SJSA1 (cell line): ENCODE measurements around the gene EDN2. TPM values are rescaled to one million over a fixed set of nuclear protein-coding genes. Genes with fewer than 3 reads are reported as not detected.

ENCODE experiments used
- DNase-seq, 2 experiments: peaks; one replicate each; pipeline ENCODE4 v3.0.0-alpha.2; 2015 to 2020; ENCODE audit warnings: low spot score in 2 of 2, low read depth in 1 of 2
- H3K27ac ChIP-seq: fragments of 250-450 bp; sonication (Bioruptor Pico); 2 replicates; pipeline ENCODE4 v1.5.1; 2020; ENCODE audit warnings: mild to moderate bottlenecking, moderate library complexity
- H3K27me3 ChIP-seq: fragments of 250-450 bp; sonication (Bioruptor Pico); replicated peaks from 2 replicates; pipeline ENCODE4 v1.5.1; 2020; ENCODE audit warnings: mild to moderate bottlenecking, moderate library complexity
- H3K36me3 ChIP-seq: fragments of 250-450 bp; sonication (Bioruptor Pico); 2 replicates; pipeline ENCODE4 v1.5.1; 2020; ENCODE audit warnings: mild to moderate bottlenecking
- H3K4me1 ChIP-seq: fragments of 250-450 bp; sonication (Bioruptor Pico); replicated peaks from 2 replicates; pipeline ENCODE4 v1.6.1; 2021; ENCODE audit warnings: mild to moderate bottlenecking
- H3K4me3 ChIP-seq: fragments of 250-450 bp; sonication (Bioruptor Pico); 2 replicates; pipeline ENCODE4 v1.5.1; 2020; ENCODE audit warnings: mild to moderate bottlenecking
- H3K9me3 ChIP-seq: fragments of 250-450 bp; sonication (Bioruptor Pico); replicated peaks from 2 replicates; pipeline ENCODE4 v1.5.1; 2020; ENCODE audit warnings: mild to moderate bottlenecking
- total RNA-seq: library from RNA; depleted of rRNA; stranded (reverse); fragments of >200 nt; shearing (Covaris generic); gene quantifications from 2 replicates; pipeline ENCODE4 v1.2.3, GENCODE V29; 2014

EDN2 gene
- total RNA-seq, 1 experiment from 2014 or later = 6.7 TPM

DNA sequence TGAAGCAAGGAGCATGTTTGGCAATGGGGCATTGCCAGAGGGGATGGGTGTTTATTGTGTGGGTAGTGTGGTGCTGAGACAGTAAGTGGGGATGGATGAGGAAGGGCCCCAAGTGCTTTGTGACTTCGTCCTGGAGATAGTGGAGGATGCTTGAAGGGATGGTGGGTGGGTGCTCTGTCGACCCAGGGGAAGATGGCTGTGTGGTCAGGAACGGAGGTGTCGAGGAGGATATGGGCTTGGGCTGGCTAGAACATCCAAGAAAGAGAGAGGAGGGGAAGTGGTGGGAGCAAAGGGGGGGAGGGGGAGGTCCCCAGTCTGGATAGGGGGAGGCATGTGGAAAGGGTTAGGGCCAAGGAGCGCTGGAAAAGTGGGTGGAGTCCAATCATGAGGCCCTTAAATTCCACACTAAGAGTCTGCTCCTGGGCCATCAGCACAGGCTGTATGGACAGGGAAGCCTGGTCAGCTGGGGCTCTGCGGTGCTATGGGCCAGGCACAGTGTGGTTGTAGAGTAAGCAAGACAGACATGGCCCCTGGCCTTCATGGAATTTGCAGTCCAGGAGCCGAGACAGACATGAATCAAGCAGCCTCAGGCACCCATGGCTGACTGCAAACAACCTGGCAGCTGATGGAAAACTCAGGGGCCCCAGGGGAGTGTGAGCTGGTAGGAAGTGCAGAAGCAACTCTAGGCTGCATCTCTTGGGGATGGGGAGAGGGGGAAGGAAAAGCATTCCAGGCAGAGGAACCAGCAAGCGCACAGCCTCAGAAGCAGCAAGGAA, 36.3 kb downstream of the EDN2 start:
- Histone ChIP-seq H3K4me1 (no peaks in the 10 kb centered on the region; the same call in 1 of the 2 replicates), H3K27ac (no peak overlapping the region), H3K27me3 (no peaks in the 10 kb centered on the region)

GRCh38 chr1:41446851-41447610, 37.5 kb downstream of the EDN2 start:
- Histone ChIP-seq H3K4me1 (no peaks in the 10 kb centered on the region; the same call in 1 of the 2 replicates), H3K36me3 (peaks cover 28% of the 10 kb centered on the region), H3K27me3 (no peaks in the 10 kb centered on the region), H3K9me3 (peaks cover 9% of the 10 kb centered on the region; the same call in 1 of the 2 replicates), H3K4me3 (no peak overlapping the region), H3K27ac (no peak overlapping the region)
- no peak for DNase-seq

More for the DNA sequence above, 36.3 kb downstream of the EDN2 start:
- H3K36me3 ChIP-seq = peaks cover 28% of the 10 kb centered on the region
- no peak for DNase-seq
- H3K4me3 ChIP-seq = no peak overlapping the region
- H3K9me3 ChIP-seq = peaks cover 9% of the 10 kb centered on the region; the same call in 1 of the 2 replicates

- no peak overlapping the region for H3K27ac ChIP-seq
- H3K27me3 ChIP-seq = no peaks in the 10 kb centered on the region
- no peak overlapping the region for H3K4me3 ChIP-seq
Measured at GRCh38 chr1:41444785-41445184, 39.7 kb downstream of the EDN2 start.

DNA sequence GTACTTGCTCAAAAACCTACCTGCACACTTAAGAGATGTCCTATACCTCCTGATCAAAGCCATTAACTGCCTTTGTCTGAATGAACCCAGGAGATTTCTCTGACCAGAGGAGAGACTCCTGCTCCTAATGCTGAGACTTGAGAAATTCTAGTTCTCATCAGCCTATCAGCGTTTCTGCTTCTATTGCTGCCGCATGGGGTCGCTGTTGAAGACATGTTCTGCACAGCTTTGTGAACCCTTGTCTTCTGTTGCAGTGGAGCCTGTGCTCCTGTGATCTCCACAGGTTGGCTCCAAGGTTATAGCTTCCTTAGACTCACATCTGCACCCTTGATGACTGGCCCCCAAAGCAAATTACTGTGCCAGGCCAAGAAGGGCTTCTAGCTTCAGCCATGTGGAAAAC, 40.2 kb downstream of the EDN2 start:
- Histone ChIP-seq H3K4me3 (no peak overlapping the region), H3K36me3 (peaks cover 40% of the 10 kb centered on the region), H3K4me1 (no peaks in the 10 kb centered on the region), H3K27ac (no peak overlapping the region), H3K27me3 (no peaks in the 10 kb centered on the region), H3K9me3 (peaks cover 9% of the 10 kb centered on the region; the same call in 1 of the 2 replicates)
- DNase-seq = no peak

More at GRCh38 chr1:41444785-41445184, 39.7 kb downstream of the EDN2 start:
- DNase-seq = no peak
- peaks cover 40% of the 10 kb centered on the region for H3K36me3 ChIP-seq
- H3K4me1 ChIP-seq = no peaks in the 10 kb centered on the region; the same call in 1 of the 2 replicates
- H3K9me3 ChIP-seq = peaks cover 9% of the 10 kb centered on the region; the same call in 1 of the 2 replicates

- no peak overlapping the region for H3K4me3 ChIP-seq
- H3K4me1 ChIP-seq = no peaks in the 10 kb centered on the region
- H3K9me3 ChIP-seq = peaks cover 9% of the 10 kb centered on the region; the same call in 1 of the 2 replicates
- DNase-seq = no peak
- no peaks in the 10 kb centered on the region for H3K27me3 ChIP-seq
- H3K36me3 ChIP-seq = peaks cover 46% of the 10 kb centered on the region
- no peak overlapping the region for H3K27ac ChIP-seq
Measured at GRCh38 chr1:41442697-41443251, 41.7 kb downstream of the EDN2 start.

DNA sequence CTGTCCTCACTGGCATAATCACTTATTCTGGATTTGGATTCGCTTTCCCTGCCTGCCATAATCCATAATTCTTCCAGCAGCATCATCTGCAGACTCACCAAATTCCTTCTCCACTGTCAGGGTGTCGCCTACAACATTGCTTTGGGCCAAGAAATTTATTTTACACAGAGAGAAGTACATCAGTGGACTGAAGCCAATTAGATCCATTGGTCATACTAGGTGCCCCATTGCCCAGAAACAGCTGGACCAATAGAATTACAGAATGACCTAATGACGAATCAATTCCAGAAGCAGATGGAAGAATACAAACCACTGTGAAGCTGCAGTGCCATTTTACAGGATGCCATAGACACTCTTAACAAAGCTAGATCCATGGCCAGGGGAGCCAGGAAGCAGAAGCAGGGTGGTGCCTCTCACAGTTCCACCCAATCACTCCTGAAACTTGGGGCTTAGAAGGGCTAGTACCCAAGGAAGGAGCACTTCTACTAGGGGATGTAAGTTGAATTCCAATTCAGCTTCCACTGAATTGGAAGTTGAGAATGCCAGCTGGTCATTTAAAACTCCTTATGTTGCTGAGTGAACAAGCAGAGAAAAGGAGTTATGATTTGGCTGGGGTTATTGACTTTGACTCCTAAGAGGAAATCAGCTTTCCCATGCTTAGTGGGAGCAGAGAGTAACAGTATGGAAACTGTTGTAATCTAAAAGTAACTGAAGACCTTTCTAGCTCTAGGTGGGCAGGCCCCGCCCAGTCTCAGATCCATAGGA, 44.0 kb downstream of the EDN2 start:
- Histone ChIP-seq H3K4me3 (no peak overlapping the region), H3K27me3 (no peaks in the 10 kb centered on the region), H3K4me1 (peaks cover 20% of the 10 kb centered on the region), H3K36me3 (peaks cover 37% of the 10 kb centered on the region), H3K9me3 (peaks cover 9% of the 10 kb centered on the region; the same call in 1 of the 2 replicates), H3K27ac (no peak overlapping the region)
- no peak for DNase-seq

- H3K27ac ChIP-seq = no peak overlapping the region
- no peaks in the 10 kb centered on the region for H3K27me3 ChIP-seq
- no peak overlapping the region for H3K4me3 ChIP-seq
- peaks cover 5% of the 10 kb centered on the region; the same call in 1 of the 2 replicates for H3K9me3 ChIP-seq
- no peak for DNase-seq
- peaks cover 26% of the 10 kb centered on the region for H3K36me3 ChIP-seq
- H3K4me1 ChIP-seq = peaks cover 33% of the 10 kb centered on the region
Measured at GRCh38 chr1:41439234-41439633, 45.2 kb downstream of the EDN2 start.

- H3K4me3 ChIP-seq = no peak overlapping the region
- no peaks in the 10 kb centered on the region for H3K27me3 ChIP-seq
- H3K36me3 ChIP-seq = peaks cover 21% of the 10 kb centered on the region
- H3K27ac ChIP-seq = no peak overlapping the region
- DNase-seq = no peak
- H3K9me3 ChIP-seq = peaks cover under 1% of the 10 kb centered on the region; the same call in 1 of the 2 replicates
- H3K4me1 ChIP-seq = peaks cover 38% of the 10 kb centered on the region
Measured at GRCh38 chr1:41438711-41439110, 45.8 kb downstream of the EDN2 start.

DNA sequence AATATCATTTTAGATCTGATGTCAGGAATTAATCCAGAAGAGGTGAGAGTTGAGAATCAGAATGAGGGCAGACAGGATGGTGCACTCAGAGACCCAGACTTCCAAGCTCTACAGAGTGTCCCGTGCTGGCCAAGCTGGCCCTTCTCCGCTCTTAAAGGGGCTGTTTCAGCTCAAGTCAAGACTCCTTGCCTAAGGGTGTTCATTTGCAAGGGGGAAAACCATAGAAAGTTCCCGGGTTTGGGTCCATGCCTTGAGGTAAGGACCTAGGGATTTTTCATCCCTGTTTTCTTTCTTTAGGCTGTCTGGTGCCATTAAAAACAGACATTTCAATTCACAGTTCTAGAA, 47.5 kb downstream of the EDN2 start:
- peaks cover 55% of the 10 kb centered on the region for H3K4me1 ChIP-seq
- H3K9me3 ChIP-seq = no peaks in the 10 kb centered on the region
- no peak overlapping the region for H3K4me3 ChIP-seq
- H3K27ac ChIP-seq = no peak overlapping the region
- no peak for DNase-seq
- no peaks in the 10 kb centered on the region for H3K27me3 ChIP-seq
- H3K36me3 ChIP-seq = peaks cover 19% of the 10 kb centered on the region

DNA sequence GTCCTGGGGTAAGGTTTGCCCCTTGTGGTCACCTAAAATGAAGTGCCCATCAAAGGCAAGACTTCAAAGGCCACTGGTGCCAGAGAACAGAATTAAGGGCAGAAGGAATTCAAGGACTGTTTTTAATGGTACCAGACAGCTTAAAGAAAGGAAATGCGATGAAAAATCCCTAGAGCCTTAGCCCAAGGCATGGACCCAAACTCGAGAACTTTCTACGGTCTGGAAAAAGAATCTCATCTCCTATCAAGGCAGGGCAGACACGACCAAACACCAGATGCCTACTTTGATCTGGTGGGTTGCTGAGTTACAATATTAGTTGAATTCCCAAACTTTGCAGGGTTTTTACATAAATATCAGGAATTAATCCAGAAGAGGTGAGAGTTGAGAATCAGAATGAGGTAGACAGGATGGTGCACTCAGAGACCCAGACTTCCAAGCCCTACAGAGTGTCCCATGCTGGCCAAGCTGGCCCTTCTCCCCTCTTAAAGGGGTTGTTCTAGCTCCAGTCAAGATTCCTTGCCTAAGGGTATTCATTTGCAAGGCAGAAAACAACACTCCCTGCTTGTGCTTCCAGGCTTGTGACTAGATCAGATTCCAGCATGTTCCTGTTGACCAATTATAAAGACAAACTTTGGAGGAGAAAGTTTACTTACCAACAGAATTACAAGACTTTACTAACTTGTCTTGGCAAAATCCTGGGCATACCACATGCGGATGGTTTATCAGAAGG, 48.0 kb downstream of the EDN2 start:
- Histone ChIP-seq H3K27me3 (no peaks in the 10 kb centered on the region), H3K4me3 (no peak overlapping the region), H3K9me3 (no peaks in the 10 kb centered on the region), H3K4me1 (peaks cover 58% of the 10 kb centered on the region), H3K36me3 (peaks cover 19% of the 10 kb centered on the region), H3K27ac (peak overlapping the region; percentile 88)
- no peak for DNase-seq

- Histone ChIP-seq H3K4me3 (peak overlapping the region; percentile 16), H3K36me3 (peaks cover 14% of the 10 kb centered on the region), H3K27me3 (no peaks in the 10 kb centered on the region), H3K27ac (peak overlapping the region; percentile 88), H3K9me3 (no peaks in the 10 kb centered on the region), H3K4me1 (peaks cover 58% of the 10 kb centered on the region)
- DNase-seq = peak; percentile 94
Measured at GRCh38 chr1:41435570-41436178, 48.8 kb downstream of the EDN2 start.

GRCh38 chr1:41434748-41435449, 49.6 kb downstream of the EDN2 start:
- no peaks in the 10 kb centered on the region for H3K27me3 ChIP-seq
- H3K4me1 ChIP-seq = peaks cover 58% of the 10 kb centered on the region
- peak overlapping the region; percentile 16 for H3K4me3 ChIP-seq
- peak; percentile 55 to 66 for DNase-seq
- no peaks in the 10 kb centered on the region for H3K9me3 ChIP-seq
- H3K36me3 ChIP-seq = peaks cover 7% of the 10 kb centered on the region
- peak overlapping the region; percentile 88 for H3K27ac ChIP-seq
